K562 (cell line): ENCODE data around the gene TRIP12. TPM values are rescaled to one million over a fixed set of nuclear protein-coding genes. Genes with fewer than 3 reads are reported as not detected.
A peak's percentile ranks its signal among the peaks of the same experiment; 100 is the strongest.

Experiments used
- ATAC-seq: fragments of 200-7000 bp; cut with Tn5 transposase; 3 replicates; pipeline ENCODE4 v1.9.1; 2020; ENCODE audit warnings: moderate library complexity
- BruUV-seq: library from RNA; stranded (reverse); fragments of 400-500 nt; replicated peaks from 2 replicates; lab custom pipeline; 2021; lab: Mats Ljungman, UMichigan
- CTCF ChIA-PET: fragments of 300-600 bp; formaldehyde crosslinking; extraction: SDS; loops from one replicate; lab custom pipeline; 2021; ENCODE audit warnings: low intra/inter-chr PET ratio; lab: Yijun Ruan, JAX
- POLR2A ChIA-PET: fragments of 300-600, 350-650 bp; sonication (Branson Sonifier 250); formaldehyde crosslinking; extraction: SDS; loops from one replicate; lab custom pipeline; 2021; ENCODE audit warnings: antibody characterized with exemption, inconsistent platforms; lab: Yijun Ruan, JAX
- DNase-seq, 4 experiments: peaks; one replicate each; pipeline versions ENCODE4 v3.0.0 to v3.0.0-alpha.2; 2011 to 2018; ENCODE audit warnings: low spot score in 3 of 4, mixed read lengths in 3 of 4; ENCODE audit errors: extremely low read depth in 1 of 4
- FAIRE-seq: peaks from 2 replicates; lab custom pipeline; 2011; peaks lifted over from hg19 to GRCh38; lab: Jason Lieb, UNC
- H2AFZ ChIP-seq: 2 replicates; pipeline ENCODE4 v1.6.0; 2011; ENCODE audit warnings: low read depth, low read length, control low read depth, inconsistent platforms
- H3K27ac ChIP-seq: fragments of 200-600 bp; 3 replicates; pipeline ENCODE4 v1.8.0; 2011; ENCODE audit warnings: low read depth, mild to moderate bottlenecking, control low read depth, inconsistent platforms, low read length, moderate library complexity, mixed read lengths; ENCODE audit errors: extremely low read depth
- H3K27me3 ChIP-seq, 2 experiments: fragments of 300-600 bp in 1 of 2; 2 replicates in 1 of 2; 3 replicates in 1 of 2; pipeline versions ENCODE4 v1.6.0 to v1.8.0; 2011; ENCODE audit warnings: inconsistent platforms in 2 of 2, low read length in 2 of 2, mild to moderate bottlenecking in 1 of 2, mixed read lengths in 1 of 2, moderate library complexity in 1 of 2; ENCODE audit not compliant: control insufficient read depth in 2 of 2, insufficient read depth in 2 of 2
- H3K36me3 ChIP-seq: fragments of 300-600 bp; 3 replicates; pipeline ENCODE4 v1.8.0; 2011; ENCODE audit warnings: mild to moderate bottlenecking, low read length, inconsistent platforms; ENCODE audit not compliant: control insufficient read depth, insufficient read depth
- H3K4me1 ChIP-seq, 2 experiments: fragments of 200-600 bp in 1 of 2; replicated peaks in 1 of 2; 2 replicates in 1 of 2; 3 replicates in 1 of 2; pipeline versions ENCODE4 v1.5.1 to v1.8.0; 2011; ENCODE audit warnings: inconsistent platforms in 2 of 2, low read length in 2 of 2, mild to moderate bottlenecking in 1 of 2, mixed read lengths in 1 of 2, moderate library complexity in 1 of 2; ENCODE audit not compliant: control insufficient read depth in 2 of 2, insufficient read depth in 2 of 2
- H3K4me2 ChIP-seq: 2 replicates; pipeline ENCODE4 v1.6.1; 2011; ENCODE audit warnings: low read length, control low read depth, inconsistent platforms, mixed read lengths; ENCODE audit not compliant: insufficient read depth
- H3K4me3 ChIP-seq: fragments of 200-600 bp; sonication (generic), shearing (Covaris generic); 2 replicates; pipeline ENCODE4 v1.5.1; 2016; ENCODE audit warnings: control low read depth, inconsistent platforms
- H3K79me2 ChIP-seq: fragments of 200-600 bp; 3 replicates; pipeline ENCODE4 v1.8.0; 2011; ENCODE audit warnings: low read length, inconsistent platforms; ENCODE audit not compliant: control insufficient read depth, insufficient read depth
- H3K9ac ChIP-seq, 2 experiments: 2 replicates each; pipeline versions ENCODE4 v1.6.0 to v1.6.1; 2011; ENCODE audit warnings: low read depth in 2 of 2, low read length in 2 of 2, control low read depth in 1 of 2, inconsistent platforms in 1 of 2, mild to moderate bottlenecking in 1 of 2, mixed read lengths in 1 of 2; ENCODE audit not compliant: insufficient read depth in 1 of 2
- H3K9me1 ChIP-seq: one replicate; pipeline ENCODE4 v1.6.0; 2011; ENCODE audit warnings: inconsistent platforms, mild to moderate bottlenecking, low read length, moderate library complexity; ENCODE audit not compliant: control insufficient read depth, insufficient read depth
- H3K9me3 ChIP-seq: replicated peaks from 2 replicates; pipeline ENCODE4 v1.5.1; 2011; ENCODE audit warnings: low read depth, low read length, inconsistent platforms; ENCODE audit not compliant: control insufficient read depth, insufficient read depth
- H4K20me1 ChIP-seq: replicated peaks from 2 replicates; pipeline ENCODE4 v1.6.1; 2011; ENCODE audit warnings: low read length, inconsistent platforms, mixed read lengths; ENCODE audit not compliant: control insufficient read depth, insufficient read depth
- ATF1 ChIP-seq, 2 experiments: fragments of 450-650 bp in 1 of 2; IDR thresholded peaks; 2 replicates each; pipeline ENCODE4 v1.6.1; 2016; ENCODE audit warnings: missing compliant biosample characterization in 1 of 2, missing genetic modification characterization in 1 of 2
- GABPB2 ChIP-seq: fragments of 250-450 bp; sonication (Bioruptor Pico); conservative IDR thresholded peaks from 2 replicates; pipeline ENCODE4 v1.5.1; 2021; ENCODE audit warnings: mild to moderate bottlenecking
- HOXB6 ChIP-seq: fragments of 250-450 bp; sonication (Bioruptor Pico); IDR thresholded peaks from 2 replicates; pipeline ENCODE4 v1.5.1; 2022; ENCODE audit warnings: mild to moderate bottlenecking, borderline replicate concordance
- NCOA2 ChIP-seq, 2 experiments: fragments of 450-650 bp; IDR thresholded peaks; 2 replicates each; pipeline ENCODE4 v1.6.1; 2018; ENCODE audit warnings: mild to moderate bottlenecking in 2 of 2, moderate library complexity in 1 of 2; ENCODE audit not compliant: partially characterized antibody in 2 of 2
- RAD51 ChIP-seq: fragments of 450-650 bp; IDR thresholded peaks from 2 replicates; pipeline ENCODE4 v1.7.1; 2016; ENCODE audit warnings: low read depth, mild to moderate bottlenecking, borderline replicate concordance
- SMAD2 ChIP-seq: fragments of 150-350 bp; IDR thresholded peaks from 2 replicates; pipeline ENCODE4 v1.6.1; 2014; ENCODE audit warnings: low read depth, mild to moderate bottlenecking, low read length
- XRCC4 ChIP-seq: IDR thresholded peaks from one replicate; pipeline ENCODE4 v1.6.1; 2011; ENCODE audit not compliant: insufficient read depth, insufficient read length; ENCODE audit errors: extremely low read depth
- WGBS: fragments of 100-300 bp; shearing (Covaris generic); methylation state at CpG from one replicate; pipeline ENCODE4 v1.1.6; 2016; ENCODE audit warnings: low coverage, mixed read lengths; ENCODE audit not compliant: insufficient coverage; ENCODE audit errors: missing lambda C conversion rate; 5-methylcytosine and 5-hydroxymethylcytosine counted together
- in situ Hi-C: fragments of 300-500 bp; cut with MboI; formaldehyde crosslinking; loops from 4 replicates; pipeline ENCODE4 v1.15.0; 2018; ENCODE audit warnings: inconsistent platforms, mixed read lengths
- intact Hi-C: fragments of 100-400 bp; cut with micrococcal nuclease; formaldehyde crosslinking; loops from 2 replicates; pipeline ENCODE4 v1.14.2; 2022
- polyA plus RNA-seq, 8 experiments: library from polyadenylated mRNA; depleted of rRNA in 4 of 8; stranded (reverse) in 5 of 8; unstranded in 3 of 8; fragments of >200 nt; fragmentation: Nextera tagmentation in 2 of 8; fragmentation: Illumina TruSeq in 1 of 8; extraction: Ambion mirVana in 2 of 8; extraction: Trizol in 1 of 8; gene quantifications; 2 replicates each; pipeline versions ENCODE4 v1.2.1 to v1.2.3, GENCODE V29; 2011 to 2014; ENCODE audit warnings: inconsistent platforms in 1 of 8, missing spikeins in 1 of 8
- total RNA-seq, 7 experiments: library from RNA; depleted of rRNA in 6 of 7; stranded (reverse); fragments of >200 nt in 6 of 7; fragmentation: Illumina TruSeq in 2 of 7; extraction: Trizol in 2 of 7; gene quantifications; 2 replicates each; pipeline versions ENCODE4 v1.2.1 to v1.2.3, GENCODE V29; 2011 to 2021; ENCODE audit warnings: low replicate concordance in 1 of 7
- TF ChIP-seq, protein P1 (sequence below): fragments of 450-650 bp; IDR thresholded peaks from 2 replicates; pipeline ENCODE4 v1.6.1; 2016; ENCODE audit warnings: mild to moderate bottlenecking

TRIP12 gene
- total and polyA plus RNA-seq, 9 of the 15 experiments (the other 6 are each of a cell fraction or from before 2014, with no cell fraction given): 15.2 to 131 (median 80.1) TPM

DNA sequence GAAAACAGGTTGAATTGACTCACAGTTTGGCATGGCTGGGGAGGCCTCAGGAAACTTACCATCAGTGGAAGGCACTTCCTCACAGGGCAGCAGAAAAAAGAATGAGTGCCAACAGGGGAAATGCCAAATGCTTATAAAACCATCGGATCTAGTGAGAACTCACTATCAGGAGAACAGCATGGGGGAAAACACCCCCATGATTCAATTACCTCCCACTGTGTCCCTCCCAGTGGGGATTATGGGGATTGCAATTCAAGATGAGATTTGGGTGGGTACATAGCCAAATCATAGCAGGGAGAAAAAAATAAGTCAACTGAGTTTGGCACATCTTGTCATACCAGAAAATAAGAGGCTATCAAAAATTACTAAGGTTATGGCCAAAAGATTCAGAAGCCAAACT lies 96.3 kb downstream of the TRIP12 start:
- BruUV-seq: no TSS peak
- POLR2A ChIA-PET: no interaction called here
- ATAC-seq (no peak), DNase-seq (no peak), FAIRE-seq (no peak)
- TF ChIP-seq ATF1 (CRISPR knock-in tag; IDR thresholded peaks at IDR 0.05): no peak
- no peak for TF ChIP-seq ATF1 (tag; IDR thresholded peaks at IDR 0.05)
- TF ChIP-seq, protein P1, sequence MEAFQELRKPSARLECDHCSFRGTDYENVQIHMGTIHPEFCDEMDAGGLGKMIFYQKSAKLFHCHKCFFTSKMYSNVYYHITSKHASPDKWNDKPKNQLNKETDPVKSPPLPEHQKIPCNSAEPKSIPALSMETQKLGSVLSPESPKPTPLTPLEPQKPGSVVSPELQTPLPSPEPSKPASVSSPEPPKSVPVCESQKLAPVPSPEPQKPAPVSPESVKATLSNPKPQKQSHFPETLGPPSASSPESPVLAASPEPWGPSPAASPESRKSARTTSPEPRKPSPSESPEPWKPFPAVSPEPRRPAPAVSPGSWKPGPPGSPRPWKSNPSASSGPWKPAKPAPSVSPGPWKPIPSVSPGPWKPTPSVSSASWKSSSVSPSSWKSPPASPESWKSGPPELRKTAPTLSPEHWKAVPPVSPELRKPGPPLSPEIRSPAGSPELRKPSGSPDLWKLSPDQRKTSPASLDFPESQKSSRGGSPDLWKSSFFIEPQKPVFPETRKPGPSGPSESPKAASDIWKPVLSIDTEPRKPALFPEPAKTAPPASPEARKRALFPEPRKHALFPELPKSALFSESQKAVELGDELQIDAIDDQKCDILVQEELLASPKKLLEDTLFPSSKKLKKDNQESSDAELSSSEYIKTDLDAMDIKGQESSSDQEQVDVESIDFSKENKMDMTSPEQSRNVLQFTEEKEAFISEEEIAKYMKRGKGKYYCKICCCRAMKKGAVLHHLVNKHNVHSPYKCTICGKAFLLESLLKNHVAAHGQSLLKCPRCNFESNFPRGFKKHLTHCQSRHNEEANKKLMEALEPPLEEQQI: 0 out of 2 replicates have a peak, but pooled peaks have one; percentile 17
- Histone ChIP-seq H3K9me3 (no peaks in the 10 kb centered on the region), H3K79me2 (no peaks in the 10 kb centered on the region), H3K36me3 (peaks cover 32% of the 10 kb centered on the region; the same call in 1 of the 3 replicates), H4K20me1 (no peaks in the 10 kb centered on the region), H2AFZ (no peak overlapping the region), H3K9ac (no peak overlapping the region), H3K9me1 (no peaks in the 10 kb centered on the region), H3K27me3 (no peaks in the 10 kb centered on the region), H3K4me1 (no peaks in the 10 kb centered on the region), H3K4me2 (no peak overlapping the region), H3K27ac (no peak overlapping the region), H3K4me3 (no peak overlapping the region)
- in situ Hi-C loops: no loop called here
- intact Hi-C loops: no loop called here
- WGBS: 91% methylated on average over 1 of the region's 1 CpG
- CTCF ChIA-PET: no interaction called here

DNA sequence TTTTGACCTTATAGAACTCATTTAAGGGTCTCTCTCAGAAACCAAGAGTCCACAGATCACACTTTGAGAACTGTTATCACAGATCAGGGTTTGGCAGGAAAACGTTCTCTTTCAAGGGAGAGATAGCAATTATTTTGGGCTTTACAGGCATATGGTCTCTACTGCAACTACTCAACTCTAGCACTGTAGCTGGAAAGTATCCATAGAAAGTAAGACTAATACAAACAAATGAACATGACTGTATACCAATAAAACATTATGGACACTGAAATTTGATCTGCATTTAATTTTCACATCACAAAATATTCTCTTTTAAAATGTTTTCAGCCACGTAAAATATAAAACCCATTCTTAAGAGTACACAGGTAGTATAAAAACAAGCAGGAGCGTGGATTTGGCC lies 100.5 kb downstream of the TRIP12 start:
- in situ Hi-C loops: no loop called here
- TF ChIP-seq RAD51: no peak
- TF ChIP-seq XRCC4: no peak
- no peak for TF ChIP-seq SMAD2
- no peak for TF ChIP-seq NCOA2 (IDR thresholded peaks at IDR 0.05; ENCODE audit: partially characterized antibody in 2 of 2)
- TF ChIP-seq GABPB2 (CRISPR knock-in tag): no peak
- no peak for TF ChIP-seq HOXB6 (CRISPR knock-in tag)

More for the DNA sequence above, 100.5 kb downstream of the TRIP12 start:
- WGBS: 69% methylated on average over 3 of the region's 3 CpGs
- Histone ChIP-seq H3K4me1 (no peaks in the 10 kb centered on the region), H3K4me2 (no peak overlapping the region), H3K79me2 (no peaks in the 10 kb centered on the region), H3K27me3 (no peaks in the 10 kb centered on the region), H4K20me1 (no peaks in the 10 kb centered on the region), H3K9ac (no peak overlapping the region), H3K9me3 (no peaks in the 10 kb centered on the region), H3K9me1 (no peaks in the 10 kb centered on the region), H3K27ac (no peak overlapping the region), H3K4me3 (no peak overlapping the region), H3K36me3 (peaks cover 32% of the 10 kb centered on the region; the same call in 2 of the 3 replicates), H2AFZ (no peak overlapping the region)
- ATAC-seq (no peak), DNase-seq (no peak), FAIRE-seq (no peak)
- POLR2A ChIA-PET: interaction anchor here (0.5 kb wide), 1 partner anchor 99 kb away, joined by 3 read pairs; no protein-coding TSS in a partner anchor
- no TSS peak for BruUV-seq
- intact Hi-C loops: no loop called here
- CTCF ChIA-PET: no interaction called here
